UCSD-AML1 (cell line): ENCODE measurements around the gene JAKMIP3.
"Not testable (repeated sequence)": the region's sequence is repeated elsewhere in the genome, so short reads cannot be mapped to it uniquely, and the experiment has no call there.

ENCODE experiments used
- DNase-seq: peaks from one replicate; lab custom pipeline; 2025; ENCODE audit not compliant: unreplicated experiment; lab: John Stamatoyannopoulos, UW

JAKMIP3 gene

GRCh38 chr10:132064082-132064755 lies 1.5 kb upstream of the JAKMIP3 start:
- DNase-seq = no peak

GRCh38 chr10:132064771-132065437 lies 842 bp upstream of the JAKMIP3 start:
- no peak for DNase-seq

- no peak for DNase-seq
Measured at GRCh38 chr10:132066186-132066585, 440 bp downstream of the JAKMIP3 start.

- DNase-seq = no peak
Measured at GRCh38 chr10:132066812-132067211, 1.1 kb downstream of the JAKMIP3 start.

GRCh38 chr10:132068431-132069121 lies 2.8 kb downstream of the JAKMIP3 start:
- no peak for DNase-seq

GRCh38 chr10:132069122-132069848 lies 3.5 kb downstream of the JAKMIP3 start:
- no peak for DNase-seq

GRCh38 chr10:132069849-132070182 lies 4.1 kb downstream of the JAKMIP3 start:
- no peak for DNase-seq

GRCh38 chr10:132070724-132071123 lies 5.0 kb downstream of the JAKMIP3 start:
- DNase-seq = no peak

- DNase-seq = no peak
Measured at GRCh38 chr10:132071667-132072066, 5.9 kb downstream of the JAKMIP3 start.

GRCh38 chr10:132075909-132076577 lies 10.3 kb downstream of the JAKMIP3 start:
- no peak for DNase-seq

GRCh38 chr10:132076578-132077081 lies 10.9 kb downstream of the JAKMIP3 start:
- DNase-seq = no peak

- DNase-seq = no peak
Measured at GRCh38 chr10:132077091-132077490, 11.3 kb downstream of the JAKMIP3 start.

- DNase-seq = no peak
Measured at GRCh38 chr10:132078746-132079345, 13.1 kb downstream of the JAKMIP3 start.

- not testable (repeated sequence) for DNase-seq
Measured at GRCh38 chr10:132084384-132084783, 18.6 kb downstream of the JAKMIP3 start.

- DNase-seq = not testable (repeated sequence)
Measured at GRCh38 chr10:132093236-132093635, 27.5 kb downstream of the JAKMIP3 start.

GRCh38 chr10:132094581-132095234 lies 29.0 kb downstream of the JAKMIP3 start:
- DNase-seq = no peak

GRCh38 chr10:132095403-132096113 lies 29.8 kb downstream of the JAKMIP3 start:
- DNase-seq = no peak

GRCh38 chr10:132096223-132096622 lies 30.5 kb downstream of the JAKMIP3 start:
- DNase-seq = peak; percentile 54

GRCh38 chr10:132096863-132097478 lies 31.2 kb downstream of the JAKMIP3 start:
- DNase-seq = no peak
